KMS-11 (cell line): ENCODE measurements around the gene DENND1C.
A peak's percentile ranks its signal among the peaks of the same experiment; 100 is the strongest.

Experiments used
- H2AFZ ChIP-seq: fragments of 200-600 bp; sonication (generic); 2 replicates; pipeline ENCODE4 v1.6.1; 2016; ENCODE audit warnings: antibody characterized with exemption, mixed run types, low read depth
- H3K27ac ChIP-seq: fragments of 200-600 bp; sonication (generic); 2 replicates; pipeline ENCODE4 v1.6.1; 2016; ENCODE audit warnings: mild to moderate bottlenecking, mixed run types
- H3K27me3 ChIP-seq: fragments of 200-600 bp; sonication (generic); 2 replicates; pipeline ENCODE4 v1.6.1; 2017; ENCODE audit warnings: mild to moderate bottlenecking, low read depth, mixed run types, moderate library complexity; ENCODE audit not compliant: insufficient read depth
- H3K36me3 ChIP-seq: fragments of 200-600 bp; sonication (generic); 2 replicates; pipeline ENCODE4 v1.6.1; 2017; ENCODE audit warnings: mild to moderate bottlenecking, mixed run types; ENCODE audit not compliant: insufficient read depth
- H3K4me1 ChIP-seq: fragments of 200-600 bp; sonication (generic); 2 replicates; pipeline ENCODE4 v1.6.1; 2016; ENCODE audit warnings: mild to moderate bottlenecking, low read depth, mixed run types; ENCODE audit not compliant: poor library complexity, severe bottlenecking
- H3K4me2 ChIP-seq: fragments of 200-600 bp; sonication (generic); 2 replicates; pipeline ENCODE4 v1.7.0; 2016; ENCODE audit warnings: mild to moderate bottlenecking, mixed run types
- H3K4me3 ChIP-seq: fragments of 200-600 bp; sonication (generic); IDR thresholded peaks from 2 replicates; pipeline ENCODE4 v1.6.1; 2017; ENCODE audit warnings: low read depth, low read length, mixed read lengths; ENCODE audit not compliant: insufficient read depth
- H3K79me2 ChIP-seq: fragments of 200-600 bp; sonication (generic); 2 replicates; pipeline ENCODE4 v1.6.1; 2016; ENCODE audit warnings: low read depth, mixed run types; ENCODE audit not compliant: insufficient read depth
- H3K9ac ChIP-seq: fragments of 200-600 bp; sonication (generic); 2 replicates; pipeline ENCODE4 v1.6.1; 2016; ENCODE audit warnings: mild to moderate bottlenecking, mixed run types
- H4K20me1 ChIP-seq: fragments of 200-600 bp; sonication (generic); 2 replicates; pipeline ENCODE4 v1.6.1; 2016; ENCODE audit warnings: mild to moderate bottlenecking, mixed run types; ENCODE audit not compliant: insufficient read depth
- CTCF ChIP-seq: fragments of 200-600 bp; sonication (generic); conservative IDR thresholded peaks from 2 replicates; pipeline ENCODE4 v1.6.1; 2017; ENCODE audit warnings: low read depth, mild to moderate bottlenecking, antibody characterized with exemption, low read length, moderate library complexity, mixed read lengths

The DENND1C gene

GRCh38 chr19:6501740-6502648, 20.4 kb upstream of the DENND1C start, which contains the start of gene TUBB4A:
TUBB4A (minus strand) TSS chr19:6502309; CDS start chr19:6502212, 97 bp downstream.
- no peak for TF ChIP-seq CTCF
- Histone ChIP-seq H3K27me3 (no peaks in the 10 kb centered on the region), H3K4me1 (peaks cover 18% of the 10 kb centered on the region), H3K4me2 (peak within 1 kb of the TSS; percentile 62), H4K20me1 (no peaks in the 10 kb centered on the region), H3K4me3 (no peak within 1 kb of the TSS), H3K9ac (peak within 1 kb of the TSS; percentile 59; the same call in 1 of the 2 replicates), H3K27ac (no peak within 1 kb of the TSS), H3K36me3 (no peaks in the 10 kb centered on the region), H3K79me2 (no peaks in the 10 kb centered on the region), H2AFZ (peak within 1 kb of the TSS; percentile 86)

GRCh38 chr19:6500837-6501739, 19.5 kb upstream of the DENND1C start:
- peak overlapping the region; percentile 59; the same call in 1 of the 2 replicates for H3K9ac ChIP-seq
- H3K4me3 ChIP-seq = no peak overlapping the region
- H2AFZ ChIP-seq = peak overlapping the region; percentile 86; the same call in 1 of the 2 replicates

GRCh38 chr19:6499052-6499790, 17.6 kb upstream of the DENND1C start:
- Histone ChIP-seq H3K9ac (no peak overlapping the region), H4K20me1 (no peaks in the 10 kb centered on the region), H3K4me1 (peaks cover 8% of the 10 kb centered on the region), H3K36me3 (no peaks in the 10 kb centered on the region), H3K4me3 (no peak overlapping the region), H3K4me2 (no peak overlapping the region), H3K27ac (no peak overlapping the region), H2AFZ (no peak overlapping the region), H3K27me3 (no peaks in the 10 kb centered on the region), H3K79me2 (no peaks in the 10 kb centered on the region)
- TF ChIP-seq CTCF = no peak

More at GRCh38 chr19:6500837-6501739, 19.5 kb upstream of the DENND1C start:
- H3K4me2 ChIP-seq = peak overlapping the region; percentile 62; the same call in 1 of the 2 replicates
- H3K36me3 ChIP-seq = no peaks in the 10 kb centered on the region
- H3K79me2 ChIP-seq = no peaks in the 10 kb centered on the region
- no peaks in the 10 kb centered on the region for H4K20me1 ChIP-seq
- no peak overlapping the region for H3K27ac ChIP-seq
- H3K4me1 ChIP-seq = peaks cover 18% of the 10 kb centered on the region
- TF ChIP-seq CTCF = no peak
- no peaks in the 10 kb centered on the region for H3K27me3 ChIP-seq
